HL-60 (cell line): ENCODE data around the gene SNRPA.

Experiments used
- DNase-seq, 2 experiments: peaks; one replicate each; pipeline ENCODE4 v3.0.0-alpha.2; 2010 to 2020; ENCODE audit warnings: low read depth in 1 of 2, low spot score in 1 of 2
- H3K27ac ChIP-seq: fragments of 250-450 bp; sonication (Bioruptor Pico); replicated peaks from 2 replicates; pipeline ENCODE4 v1.5.1; 2020; ENCODE audit warnings: mild to moderate bottlenecking, moderate library complexity
- H3K27me3 ChIP-seq: fragments of 250-450 bp; sonication (Bioruptor Pico); 2 replicates; pipeline ENCODE4 v1.5.1; 2021; ENCODE audit warnings: mild to moderate bottlenecking, moderate library complexity; ENCODE audit not compliant: insufficient read depth, poor library complexity, severe bottlenecking
- H3K4me3 ChIP-seq: replicated peaks from 2 replicates; pipeline ENCODE4 v1.5.1; 2011; ENCODE audit warnings: mild to moderate bottlenecking, control low read depth, low read length; ENCODE audit not compliant: insufficient read depth
- GABPA ChIP-seq: IDR thresholded peaks from 2 replicates; pipeline ENCODE4 v1.6.1; 2012; ENCODE audit warnings: low read depth
- POLR2AphosphoS5 ChIP-seq: IDR thresholded peaks from 2 replicates; pipeline ENCODE4 v1.6.1; 2012; ENCODE audit warnings: low read depth
- SPI1 ChIP-seq: IDR thresholded peaks from 2 replicates; pipeline ENCODE4 v1.6.1; 2012; ENCODE audit warnings: low read depth, mild to moderate bottlenecking, borderline replicate concordance
- long read RNA-seq: library from polyadenylated mRNA; unstranded; transcript quantifications from one replicate; pipeline ENCODE4 v2.0.0, GENCODE V29; 2020
- TF ChIP-seq, protein P1 (sequence below): IDR thresholded peaks from 2 replicates; pipeline ENCODE4 v1.6.1; 2012; ENCODE audit warnings: low read depth; ENCODE audit not compliant: insufficient replicate concordance
- TF ChIP-seq, protein P2 (sequence below): IDR thresholded peaks from one replicate; pipeline ENCODE4 v1.5.1; 2011; ENCODE audit warnings: low read length, control low read depth, inconsistent platforms; ENCODE audit not compliant: insufficient read depth

The SNRPA gene
- long read RNA-seq, transcript SNRPA-201 (6 exons, 1,621 nt): major isoform, 110 of 123 reads
- long read RNA-seq, partial matches to known transcripts: 5 of 123 reads
- long read RNA-seq, other reads (novel, unspliced or antisense): 6 of 123 reads

DNA sequence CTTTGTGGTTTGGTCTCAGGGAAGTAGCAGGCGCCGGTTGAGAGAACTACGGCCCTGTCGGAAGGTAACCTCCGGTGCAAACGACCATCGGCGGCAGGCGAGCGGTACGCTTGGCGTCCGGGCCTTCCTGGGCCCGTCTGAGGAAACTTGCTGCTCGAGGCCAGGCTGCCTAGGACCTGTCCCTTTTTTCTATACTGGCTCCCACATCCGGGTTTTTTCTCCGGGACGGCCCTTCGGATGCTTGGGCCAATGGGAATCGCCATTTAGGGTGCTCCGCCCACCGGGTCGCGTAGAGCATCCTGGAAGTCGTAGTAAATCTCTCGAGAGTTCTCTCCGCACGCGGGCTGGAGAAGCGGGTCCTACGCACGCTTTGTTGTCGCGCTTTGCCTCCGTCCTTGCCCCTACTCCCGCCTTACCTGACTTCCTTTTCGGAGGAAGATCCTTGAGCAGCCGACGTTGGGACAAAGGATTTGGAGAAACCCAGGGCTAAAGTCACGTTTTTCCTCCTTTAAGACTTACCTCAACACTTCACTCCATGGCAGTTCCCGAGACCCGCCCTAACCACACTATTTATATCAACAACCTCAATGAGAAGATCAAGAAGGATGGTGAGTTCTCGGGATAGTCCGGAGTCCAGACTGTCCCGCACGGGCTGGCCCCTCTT is at the start of gene SNRPA:
Gene SNRPA, plus strand, starts transcription at position 330 of the 664 bp plus-strand sequence. Its CDS starts 206 bp downstream, at position 536.
- DNase-seq: peak; percentile 95 to 98
- Histone ChIP-seq H3K27me3 (no peaks in the 10 kb centered on the region), H3K4me3 (peak within 1 kb of the TSS; percentile 64), H3K27ac (peak within 1 kb of the TSS; percentile 99)
- no peak for TF ChIP-seq SPI1
- TF ChIP-seq POLR2AphosphoS5: peak; percentile 93
- 0 out of 2 replicates have a peak, but pooled peaks have one; percentile 6 for TF ChIP-seq GABPA
- TF ChIP-seq, protein P1, sequence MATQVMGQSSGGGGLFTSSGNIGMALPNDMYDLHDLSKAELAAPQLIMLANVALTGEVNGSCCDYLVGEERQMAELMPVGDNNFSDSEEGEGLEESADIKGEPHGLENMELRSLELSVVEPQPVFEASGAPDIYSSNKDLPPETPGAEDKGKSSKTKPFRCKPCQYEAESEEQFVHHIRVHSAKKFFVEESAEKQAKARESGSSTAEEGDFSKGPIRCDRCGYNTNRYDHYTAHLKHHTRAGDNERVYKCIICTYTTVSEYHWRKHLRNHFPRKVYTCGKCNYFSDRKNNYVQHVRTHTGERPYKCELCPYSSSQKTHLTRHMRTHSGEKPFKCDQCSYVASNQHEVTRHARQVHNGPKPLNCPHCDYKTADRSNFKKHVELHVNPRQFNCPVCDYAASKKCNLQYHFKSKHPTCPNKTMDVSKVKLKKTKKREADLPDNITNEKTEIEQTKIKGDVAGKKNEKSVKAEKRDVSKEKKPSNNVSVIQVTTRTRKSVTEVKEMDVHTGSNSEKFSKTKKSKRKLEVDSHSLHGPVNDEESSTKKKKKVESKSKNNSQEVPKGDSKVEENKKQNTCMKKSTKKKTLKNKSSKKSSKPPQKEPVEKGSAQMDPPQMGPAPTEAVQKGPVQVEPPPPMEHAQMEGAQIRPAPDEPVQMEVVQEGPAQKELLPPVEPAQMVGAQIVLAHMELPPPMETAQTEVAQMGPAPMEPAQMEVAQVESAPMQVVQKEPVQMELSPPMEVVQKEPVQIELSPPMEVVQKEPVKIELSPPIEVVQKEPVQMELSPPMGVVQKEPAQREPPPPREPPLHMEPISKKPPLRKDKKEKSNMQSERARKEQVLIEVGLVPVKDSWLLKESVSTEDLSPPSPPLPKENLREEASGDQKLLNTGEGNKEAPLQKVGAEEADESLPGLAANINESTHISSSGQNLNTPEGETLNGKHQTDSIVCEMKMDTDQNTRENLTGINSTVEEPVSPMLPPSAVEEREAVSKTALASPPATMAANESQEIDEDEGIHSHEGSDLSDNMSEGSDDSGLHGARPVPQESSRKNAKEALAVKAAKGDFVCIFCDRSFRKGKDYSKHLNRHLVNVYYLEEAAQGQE: peak; percentile 8

DNA sequence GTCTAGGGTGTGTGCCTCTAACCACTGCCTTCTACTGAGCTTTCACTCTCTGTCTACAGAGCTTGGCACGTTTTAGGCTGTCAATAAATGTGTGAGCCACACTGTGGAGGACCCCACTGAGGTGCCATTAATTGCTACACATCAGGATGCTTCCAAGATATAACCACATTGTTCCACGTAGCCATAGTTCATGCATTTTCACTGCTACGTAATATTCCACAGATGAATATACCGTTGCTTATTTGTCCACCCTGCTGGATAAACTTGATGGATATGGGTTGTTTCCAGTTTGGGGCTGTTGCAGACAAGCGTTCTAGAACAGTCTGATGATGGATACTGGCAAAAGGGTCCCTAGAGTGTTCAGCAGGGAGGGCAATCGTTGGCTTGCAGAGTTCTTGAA is 49.2 kb upstream of the SNRPA start:
- no peak for DNase-seq
- no peaks in the 10 kb centered on the region for H3K27me3 ChIP-seq
- H3K27ac ChIP-seq: no peak overlapping the region
- TF ChIP-seq GABPA: no peak
- TF ChIP-seq, protein P1: no peak
- H3K4me3 ChIP-seq: no peak overlapping the region

DNA sequence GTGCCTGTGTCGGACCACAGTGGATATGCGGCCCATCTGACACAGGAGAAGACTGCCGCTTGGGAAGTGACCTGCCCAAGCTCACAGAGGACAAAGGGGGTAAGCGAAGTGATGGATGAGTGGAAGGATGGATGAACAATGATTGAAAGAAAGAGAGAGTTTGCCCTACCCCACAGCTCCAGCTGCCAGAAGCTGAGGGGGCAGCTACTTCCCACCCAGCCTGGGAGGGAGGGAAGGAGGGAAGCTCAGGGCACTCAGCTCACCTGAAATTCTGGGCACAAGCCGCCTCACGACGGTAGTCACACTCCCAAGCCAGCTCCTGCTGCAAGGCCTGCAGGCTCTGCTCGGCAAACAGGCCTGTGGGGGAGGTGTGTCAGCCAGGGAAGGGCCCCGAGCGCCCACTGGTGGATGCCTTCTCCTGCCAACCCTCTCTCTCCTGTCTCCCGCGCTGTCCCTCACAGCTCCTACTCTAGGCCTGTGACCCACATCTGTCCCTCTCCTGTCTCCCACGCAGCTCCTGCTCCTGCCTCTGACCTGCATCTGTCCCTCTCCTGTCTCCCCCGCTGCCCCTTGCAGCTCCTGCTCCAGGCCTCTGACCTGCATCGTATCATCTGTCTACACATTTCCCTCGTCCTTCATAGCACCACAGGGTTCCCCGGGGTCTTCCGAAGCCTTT is 48.5 kb upstream of the SNRPA start:
- Histone ChIP-seq H3K4me3 (no peak overlapping the region), H3K27me3 (no peaks in the 10 kb centered on the region), H3K27ac (no peak overlapping the region)
- DNase-seq: no peak
- TF ChIP-seq, protein P1: no peak
- TF ChIP-seq SPI1: no peak
- TF ChIP-seq POLR2AphosphoS5: no peak
- TF ChIP-seq, protein P2, sequence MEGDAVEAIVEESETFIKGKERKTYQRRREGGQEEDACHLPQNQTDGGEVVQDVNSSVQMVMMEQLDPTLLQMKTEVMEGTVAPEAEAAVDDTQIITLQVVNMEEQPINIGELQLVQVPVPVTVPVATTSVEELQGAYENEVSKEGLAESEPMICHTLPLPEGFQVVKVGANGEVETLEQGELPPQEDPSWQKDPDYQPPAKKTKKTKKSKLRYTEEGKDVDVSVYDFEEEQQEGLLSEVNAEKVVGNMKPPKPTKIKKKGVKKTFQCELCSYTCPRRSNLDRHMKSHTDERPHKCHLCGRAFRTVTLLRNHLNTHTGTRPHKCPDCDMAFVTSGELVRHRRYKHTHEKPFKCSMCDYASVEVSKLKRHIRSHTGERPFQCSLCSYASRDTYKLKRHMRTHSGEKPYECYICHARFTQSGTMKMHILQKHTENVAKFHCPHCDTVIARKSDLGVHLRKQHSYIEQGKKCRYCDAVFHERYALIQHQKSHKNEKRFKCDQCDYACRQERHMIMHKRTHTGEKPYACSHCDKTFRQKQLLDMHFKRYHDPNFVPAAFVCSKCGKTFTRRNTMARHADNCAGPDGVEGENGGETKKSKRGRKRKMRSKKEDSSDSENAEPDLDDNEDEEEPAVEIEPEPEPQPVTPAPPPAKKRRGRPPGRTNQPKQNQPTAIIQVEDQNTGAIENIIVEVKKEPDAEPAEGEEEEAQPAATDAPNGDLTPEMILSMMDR: no peak
- TF ChIP-seq GABPA: no peak
